Fibroblast of villous mesenchyme (primary cell): ENCODE results near the gene SLC36A4. TPM values are rescaled to one million over a fixed set of nuclear protein-coding genes. Genes with fewer than 3 reads are reported as not detected.

ENCODE experiments used
- DNase-seq: peaks from one replicate; pipeline ENCODE4 v3.0.0-alpha.2; 2010; ENCODE audit warnings: low read depth
- H3K4me3 ChIP-seq: 2 replicates; pipeline ENCODE4 v1.5.1; 2011; ENCODE audit warnings: low read depth, mild to moderate bottlenecking, low read length
- CTCF ChIP-seq: IDR thresholded peaks from 2 replicates; pipeline ENCODE4 v1.5.1; 2012; ENCODE audit warnings: low read depth, mild to moderate bottlenecking, low read length; ENCODE audit not compliant: insufficient read depth
- total RNA-seq: library from RNA; depleted of rRNA; stranded (reverse); fragments of >200 nt; gene quantifications from 2 replicates; pipeline ENCODE4 v1.2.3, GENCODE V29; 2012

Gene SLC36A4
- total RNA-seq, 1 donor = 13.4 TPM

GRCh38 chr11:93234602-93235207, 36.9 kb upstream of the SLC36A4 start:
- DNase-seq = peak; percentile 74
- peak; percentile 98 for TF ChIP-seq CTCF
- no peak overlapping the region for H3K4me3 ChIP-seq

GRCh38 chr11:93229876-93230275, 32.1 kb upstream of the SLC36A4 start:
- no peak for TF ChIP-seq CTCF
- no peak for DNase-seq
- no peak overlapping the region for H3K4me3 ChIP-seq

GRCh38 chr11:93225662-93226061, 27.9 kb upstream of the SLC36A4 start:
- no peak overlapping the region for H3K4me3 ChIP-seq
- peak; percentile 29 for DNase-seq
- TF ChIP-seq CTCF = peak; percentile 39

- TF ChIP-seq CTCF = no peak
- no peak overlapping the region for H3K4me3 ChIP-seq
- no peak for DNase-seq
These were observed 23.7 kb upstream of the SLC36A4 start for GRCh38 chr11:93221539-93221938.

- no peak for TF ChIP-seq CTCF
- H3K4me3 ChIP-seq = no peak overlapping the region
- no peak for DNase-seq
These were observed 22.3 kb upstream of the SLC36A4 start for GRCh38 chr11:93220078-93220477.

- TF ChIP-seq CTCF = no peak
- DNase-seq = no peak
- no peak overlapping the region for H3K4me3 ChIP-seq
These were observed 21.6 kb upstream of the SLC36A4 start for GRCh38 chr11:93219440-93219839.

GRCh38 chr11:93216511-93217101, 18.8 kb upstream of the SLC36A4 start:
- no peak for TF ChIP-seq CTCF
- DNase-seq = no peak
- no peak overlapping the region for H3K4me3 ChIP-seq
